Putamen (tissue), 1 donor: ENCODE measurements around the gene ZNF527.
"Not testable (repeated sequence)": the region's sequence is repeated elsewhere in the genome, so short reads cannot be mapped to it uniquely, and the experiment has no call there.

Experiments used
- DNase-seq: peaks from one replicate; pipeline ENCODE4 v3.0.0-alpha.2; 2016; ENCODE audit warnings: low spot score

The ZNF527 gene

GRCh38 chr19:37370880-37371661, at the start of gene ZNF527:
ZNF527 (plus strand) TSS chr19:37371099; CDS start chr19:37374199, 3,100 bp downstream.
- DNase-seq: peak; percentile 98

GRCh38 chr19:37329686-37330085, 41.2 kb upstream of the ZNF527 start:
- no peak for DNase-seq

GRCh38 chr19:37332839-37333238, 38.1 kb upstream of the ZNF527 start:
- DNase-seq: no peak

GRCh38 chr19:37333457-37333856, 37.4 kb upstream of the ZNF527 start:
- DNase-seq: no peak

GRCh38 chr19:37334179-37335071, 36.5 kb upstream of the ZNF527 start:
- peak; percentile 97 for DNase-seq

- DNase-seq: no peak
Observed at GRCh38 chr19:37342753-37343152, 28.1 kb upstream of the ZNF527 start.

GRCh38 chr19:37346091-37346490, 24.8 kb upstream of the ZNF527 start:
- no peak for DNase-seq

GRCh38 chr19:37348060-37348459, 22.8 kb upstream of the ZNF527 start:
- DNase-seq: no peak

- no peak for DNase-seq
Observed at GRCh38 chr19:37353968-37354367, 16.9 kb upstream of the ZNF527 start.

- DNase-seq: no peak
Observed at GRCh38 chr19:37355901-37356300, 15.0 kb upstream of the ZNF527 start.

- DNase-seq: no peak
Observed at GRCh38 chr19:37361994-37362393, 8.9 kb upstream of the ZNF527 start.

- DNase-seq: no peak
Observed at GRCh38 chr19:37362733-37363132, 8.2 kb upstream of the ZNF527 start.

- DNase-seq: not testable (repeated sequence)
Observed at GRCh38 chr19:37370386-37370879, 466 bp upstream of the ZNF527 start.

GRCh38 chr19:37389234-37389633, 18.3 kb downstream of the ZNF527 start:
- no peak for DNase-seq

GRCh38 chr19:37391399-37391798, 20.5 kb downstream of the ZNF527 start:
- not testable (repeated sequence) for DNase-seq

GRCh38 chr19:37401078-37401477, 30.2 kb downstream of the ZNF527 start:
- DNase-seq: no peak

- no peak for DNase-seq
Observed at GRCh38 chr19:37403403-37403802, 32.5 kb downstream of the ZNF527 start.

GRCh38 chr19:37406140-37406846, 35.4 kb downstream of the ZNF527 start:
- DNase-seq: not testable (repeated sequence)

GRCh38 chr19:37412700-37413099, 41.8 kb downstream of the ZNF527 start:
- DNase-seq: no peak

- no peak for DNase-seq
Observed at GRCh38 chr19:37413313-37414084, 42.6 kb downstream of the ZNF527 start.
